GM19324 (cell line): Measurements from ENCODE around the gene RSPH3.

Source experiments
- ATAC-seq: cut with Tn5 transposase; IDR thresholded peaks from one replicate; pipeline ENCODE4 v1.9.1; 2021; ENCODE audit warnings: mild to moderate bottlenecking, moderate library complexity; ENCODE audit not compliant: unreplicated experiment, low FRiP score

RSPH3 gene

GRCh38 chr6:158939255-158940159 lies 60.5 kb downstream of the RSPH3 start:
- ATAC-seq = no peak

GRCh38 chr6:158938811-158939254 lies 61.2 kb downstream of the RSPH3 start:
- ATAC-seq = no peak

GRCh38 chr6:158938220-158938619 lies 61.8 kb downstream of the RSPH3 start:
- ATAC-seq = no peak

- no peak for ATAC-seq
These were observed 65.8 kb downstream of the RSPH3 start for GRCh38 chr6:158934157-158934556.

- ATAC-seq = no peak
These were observed 66.9 kb downstream of the RSPH3 start for GRCh38 chr6:158933079-158933595.

GRCh38 chr6:158928068-158928467 lies 71.9 kb downstream of the RSPH3 start:
- ATAC-seq = no peak

GRCh38 chr6:158926414-158926813 lies 73.6 kb downstream of the RSPH3 start:
- ATAC-seq = no peak

GRCh38 chr6:158924499-158925455 lies 75.2 kb downstream of the RSPH3 start:
- no peak for ATAC-seq

- ATAC-seq = no peak
These were observed 76.0 kb downstream of the RSPH3 start for GRCh38 chr6:158923805-158924498.
